HepG2 (cell line): ENCODE measurements around the gene NTN3. TPM values are rescaled to one million over a fixed set of nuclear protein-coding genes. Genes with fewer than 3 reads are reported as not detected.

Experiments
- CBX5 ChIP-seq: sonication (generic); formaldehyde crosslinking; IDR thresholded peaks from 2 replicates; pipeline ENCODE4 v1.4.0; 2020; ENCODE audit warnings: missing genetic modification reagents, borderline replicate concordance
- CENPX ChIP-seq: sonication (generic); formaldehyde crosslinking; IDR thresholded peaks from 2 replicates; pipeline ENCODE4 v1.9.0; 2021; ENCODE audit warnings: mild to moderate bottlenecking, missing genetic modification reagents, moderate library complexity
- HMG20B ChIP-seq: conservative IDR thresholded peaks from 2 replicates; pipeline ENCODE4 v1.6.1; 2016; ENCODE audit warnings: missing genetic modification reagents, missing compliant biosample characterization
- KDM3A ChIP-seq: IDR thresholded peaks from 2 replicates; pipeline ENCODE4 v1.6.1; 2018; ENCODE audit warnings: low read depth, missing compliant biosample characterization
- SMARCC2 ChIP-seq: fragments of 450-650 bp; IDR thresholded peaks from 2 replicates; pipeline ENCODE4 v1.6.1; 2017; ENCODE audit warnings: antibody characterized with exemption, mild to moderate bottlenecking
- SNAI1 ChIP-seq: sonication (generic); formaldehyde crosslinking; IDR thresholded peaks from 2 replicates; pipeline ENCODE4 v1.5.0; 2020; ENCODE audit warnings: mild to moderate bottlenecking, missing genetic modification reagents, borderline replicate concordance
- ZFP41 ChIP-seq: sonication (generic); formaldehyde crosslinking; IDR thresholded peaks from 2 replicates; pipeline ENCODE4 v1.4.0; 2020; ENCODE audit warnings: mild to moderate bottlenecking, missing genetic modification reagents, borderline replicate concordance
- ZKSCAN5 ChIP-seq: sonication (generic); formaldehyde crosslinking; IDR thresholded peaks from 2 replicates; pipeline ENCODE4 v1.5.1; 2020; ENCODE audit warnings: mild to moderate bottlenecking, missing genetic modification reagents
- ZNF30 ChIP-seq: sonication (generic); formaldehyde crosslinking; IDR thresholded peaks from 2 replicates; pipeline ENCODE4 v1.5.0; 2020; ENCODE audit warnings: mild to moderate bottlenecking, missing genetic modification reagents
- ZNF563 ChIP-seq: sonication (generic); formaldehyde crosslinking; IDR thresholded peaks from 2 replicates; pipeline ENCODE4 v1.8.0; 2022; ENCODE audit warnings: mild to moderate bottlenecking, moderate library complexity, missing genetic modification reagents
- ZNF577 ChIP-seq: sonication (generic); formaldehyde crosslinking; IDR thresholded peaks from 2 replicates; pipeline ENCODE4 v1.4.0; 2020; ENCODE audit warnings: mild to moderate bottlenecking, low read depth, missing genetic modification reagents, borderline replicate concordance
- ZNF772 ChIP-seq: sonication (generic); formaldehyde crosslinking; IDR thresholded peaks from 2 replicates; pipeline ENCODE4 v1.5.0; 2020; ENCODE audit warnings: mild to moderate bottlenecking, missing genetic modification reagents
- polyA plus RNA-seq, 8 experiments: library from polyadenylated mRNA; depleted of rRNA in 3 of 8; stranded (reverse) in 7 of 8; unstranded in 1 of 8; fragments of >200 nt; fragmentation: Illumina TruSeq in 4 of 8; extraction: Trizol in 4 of 8; gene quantifications; 2 replicates each; pipeline versions ENCODE4 v1.2.1 to v1.2.3, GENCODE V29; 2011 to 2016; ENCODE audit warnings: low read depth in 4 of 8, missing spikeins in 1 of 8, mixed read lengths in 1 of 8; ENCODE audit not compliant: insufficient read depth in 1 of 8
- total RNA-seq, 5 experiments: library from RNA; depleted of rRNA; stranded (reverse); fragments of >200 nt; fragmentation: Illumina TruSeq; extraction: Trizol; gene quantifications; 2 replicates each; pipeline ENCODE4 v1.2.3, GENCODE V29; 2016; ENCODE audit warnings: low read depth in 1 of 5
- TF ChIP-seq, protein P1 (sequence below): sonication (generic); formaldehyde crosslinking; IDR thresholded peaks from 2 replicates; pipeline ENCODE4 v1.4.0; 2020; ENCODE audit warnings: low read depth, missing genetic modification reagents
- TF ChIP-seq, protein P2 (sequence below): sonication (generic); formaldehyde crosslinking; IDR thresholded peaks from 2 replicates; pipeline ENCODE4 v1.4.0; 2020; ENCODE audit warnings: missing genetic modification reagents, borderline replicate concordance
- TF ChIP-seq, protein P3 (sequence below): sonication (generic); formaldehyde crosslinking; IDR thresholded peaks from 2 replicates; pipeline ENCODE4 v1.4.0; 2020; ENCODE audit warnings: low read depth, mild to moderate bottlenecking, missing genetic modification reagents
- TF ChIP-seq, protein P4 (sequence below): sonication (generic); formaldehyde crosslinking; conservative IDR thresholded peaks from 2 replicates; pipeline ENCODE4 v1.8.0; 2022; ENCODE audit warnings: low read depth, missing genetic modification reagents
- TF ChIP-seq, protein P5 (sequence below): IDR thresholded peaks from 2 replicates; pipeline ENCODE4 v1.6.1; 2016; ENCODE audit warnings: mild to moderate bottlenecking

Gene NTN3
- total and polyA plus RNA-seq, 2 of the 13 experiments (the other 11 are each of a cell fraction or from before 2014, with no cell fraction given): 0.09 to 0.20 TPM

DNA sequence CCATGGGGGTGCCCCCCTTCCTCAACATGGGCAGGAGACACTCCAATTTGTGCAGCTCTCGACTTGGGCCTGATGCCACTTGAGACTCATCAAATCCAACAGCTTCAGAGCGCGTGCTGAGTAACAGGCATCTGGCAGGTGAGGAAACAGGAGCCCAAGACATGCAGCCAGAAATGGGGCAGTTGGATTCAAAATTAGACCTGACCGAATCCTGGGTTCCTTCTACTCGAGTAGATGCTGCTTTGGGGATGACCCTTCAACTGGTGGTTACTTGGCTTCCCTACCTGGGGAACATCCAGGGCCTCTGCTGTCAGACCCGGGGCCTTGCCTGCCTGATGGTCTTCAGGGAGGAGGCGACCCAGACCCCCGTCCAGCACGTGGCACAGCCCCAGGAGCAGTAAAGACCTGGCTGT, 488 bp upstream of the NTN3 start (continued):
- TF ChIP-seq, protein P1, sequence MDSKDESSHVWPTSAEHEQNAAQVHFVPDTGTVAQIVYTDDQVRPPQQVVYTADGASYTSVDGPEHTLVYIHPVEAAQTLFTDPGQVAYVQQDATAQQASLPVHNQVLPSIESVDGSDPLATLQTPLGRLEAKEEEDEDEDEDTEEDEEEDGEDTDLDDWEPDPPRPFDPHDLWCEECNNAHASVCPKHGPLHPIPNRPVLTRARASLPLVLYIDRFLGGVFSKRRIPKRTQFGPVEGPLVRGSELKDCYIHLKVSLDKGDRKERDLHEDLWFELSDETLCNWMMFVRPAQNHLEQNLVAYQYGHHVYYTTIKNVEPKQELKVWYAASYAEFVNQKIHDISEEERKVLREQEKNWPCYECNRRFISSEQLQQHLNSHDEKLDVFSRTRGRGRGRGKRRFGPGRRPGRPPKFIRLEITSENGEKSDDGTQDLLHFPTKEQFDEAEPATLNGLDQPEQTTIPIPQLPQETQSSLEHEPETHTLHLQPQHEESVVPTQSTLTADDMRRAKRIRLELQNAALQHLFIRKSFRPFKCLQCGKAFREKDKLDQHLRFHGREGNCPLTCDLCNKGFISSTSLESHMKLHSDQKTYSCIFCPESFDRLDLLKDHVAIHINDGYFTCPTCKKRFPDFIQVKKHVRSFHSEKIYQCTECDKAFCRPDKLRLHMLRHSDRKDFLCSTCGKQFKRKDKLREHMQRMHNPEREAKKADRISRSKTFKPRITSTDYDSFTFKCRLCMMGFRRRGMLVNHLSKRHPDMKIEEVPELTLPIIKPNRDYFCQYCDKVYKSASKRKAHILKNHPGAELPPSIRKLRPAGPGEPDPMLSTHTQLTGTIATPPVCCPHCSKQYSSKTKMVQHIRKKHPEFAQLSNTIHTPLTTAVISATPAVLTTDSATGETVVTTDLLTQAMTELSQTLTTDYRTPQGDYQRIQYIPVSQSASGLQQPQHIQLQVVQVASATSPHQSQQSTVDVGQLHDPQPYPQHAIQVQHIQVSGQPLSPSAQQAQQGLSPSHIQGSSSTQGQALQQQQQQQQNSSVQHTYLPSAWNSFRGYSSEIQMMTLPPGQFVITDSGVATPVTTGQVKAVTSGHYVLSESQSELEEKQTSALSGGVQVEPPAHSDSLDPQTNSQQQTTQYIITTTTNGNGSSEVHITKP (CRISPR knock-in tag): no peak
- TF ChIP-seq KDM3A (no peak), CBX5 (CRISPR knock-in tag) (no peak), ZNF772 (CRISPR knock-in tag) (no peak), ZNF577 (CRISPR knock-in tag) (no peak), ZFP41 (CRISPR knock-in tag) (no peak), ZNF30 (CRISPR knock-in tag) (no peak), SNAI1 (CRISPR knock-in tag) (no peak), ZKSCAN5 (CRISPR knock-in tag) (no peak), ZNF563 (CRISPR knock-in tag) (no peak), SMARCC2 (no peak), CENPX (CRISPR knock-in tag) (no peak), HMG20B (no peak)
- TF ChIP-seq, protein P2, sequence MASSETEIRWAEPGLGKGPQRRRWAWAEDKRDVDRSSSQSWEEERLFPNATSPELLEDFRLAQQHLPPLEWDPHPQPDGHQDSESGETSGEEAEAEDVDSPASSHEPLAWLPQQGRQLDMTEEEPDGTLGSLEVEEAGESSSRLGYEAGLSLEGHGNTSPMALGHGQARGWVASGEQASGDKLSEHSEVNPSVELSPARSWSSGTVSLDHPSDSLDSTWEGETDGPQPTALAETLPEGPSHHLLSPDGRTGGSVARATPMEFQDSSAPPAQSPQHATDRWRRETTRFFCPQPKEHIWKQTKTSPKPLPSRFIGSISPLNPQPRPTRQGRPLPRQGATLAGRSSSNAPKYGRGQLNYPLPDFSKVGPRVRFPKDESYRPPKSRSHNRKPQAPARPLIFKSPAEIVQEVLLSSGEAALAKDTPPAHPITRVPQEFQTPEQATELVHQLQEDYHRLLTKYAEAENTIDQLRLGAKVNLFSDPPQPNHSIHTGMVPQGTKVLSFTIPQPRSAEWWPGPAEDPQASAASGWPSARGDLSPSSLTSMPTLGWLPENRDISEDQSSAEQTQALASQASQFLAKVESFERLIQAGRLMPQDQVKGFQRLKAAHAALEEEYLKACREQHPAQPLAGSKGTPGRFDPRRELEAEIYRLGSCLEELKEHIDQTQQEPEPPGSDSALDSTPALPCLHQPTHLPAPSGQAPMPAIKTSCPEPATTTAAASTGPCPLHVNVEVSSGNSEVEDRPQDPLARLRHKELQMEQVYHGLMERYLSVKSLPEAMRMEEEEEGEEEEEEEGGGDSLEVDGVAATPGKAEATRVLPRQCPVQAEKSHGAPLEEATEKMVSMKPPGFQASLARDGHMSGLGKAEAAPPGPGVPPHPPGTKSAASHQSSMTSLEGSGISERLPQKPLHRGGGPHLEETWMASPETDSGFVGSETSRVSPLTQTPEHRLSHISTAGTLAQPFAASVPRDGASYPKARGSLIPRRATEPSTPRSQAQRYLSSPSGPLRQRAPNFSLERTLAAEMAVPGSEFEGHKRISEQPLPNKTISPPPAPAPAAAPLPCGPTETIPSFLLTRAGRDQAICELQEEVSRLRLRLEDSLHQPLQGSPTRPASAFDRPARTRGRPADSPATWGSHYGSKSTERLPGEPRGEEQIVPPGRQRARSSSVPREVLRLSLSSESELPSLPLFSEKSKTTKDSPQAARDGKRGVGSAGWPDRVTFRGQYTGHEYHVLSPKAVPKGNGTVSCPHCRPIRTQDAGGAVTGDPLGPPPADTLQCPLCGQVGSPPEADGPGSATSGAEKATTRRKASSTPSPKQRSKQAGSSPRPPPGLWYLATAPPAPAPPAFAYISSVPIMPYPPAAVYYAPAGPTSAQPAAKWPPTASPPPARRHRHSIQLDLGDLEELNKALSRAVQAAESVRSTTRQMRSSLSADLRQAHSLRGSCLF (CRISPR knock-in tag): no peak
- TF ChIP-seq, protein P3, sequence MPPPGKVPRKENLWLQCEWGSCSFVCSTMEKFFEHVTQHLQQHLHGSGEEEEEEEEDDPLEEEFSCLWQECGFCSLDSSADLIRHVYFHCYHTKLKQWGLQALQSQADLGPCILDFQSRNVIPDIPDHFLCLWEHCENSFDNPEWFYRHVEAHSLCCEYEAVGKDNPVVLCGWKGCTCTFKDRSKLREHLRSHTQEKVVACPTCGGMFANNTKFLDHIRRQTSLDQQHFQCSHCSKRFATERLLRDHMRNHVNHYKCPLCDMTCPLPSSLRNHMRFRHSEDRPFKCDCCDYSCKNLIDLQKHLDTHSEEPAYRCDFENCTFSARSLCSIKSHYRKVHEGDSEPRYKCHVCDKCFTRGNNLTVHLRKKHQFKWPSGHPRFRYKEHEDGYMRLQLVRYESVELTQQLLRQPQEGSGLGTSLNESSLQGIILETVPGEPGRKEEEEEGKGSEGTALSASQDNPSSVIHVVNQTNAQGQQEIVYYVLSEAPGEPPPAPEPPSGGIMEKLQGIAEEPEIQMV: no peak
- TF ChIP-seq, protein P4, sequence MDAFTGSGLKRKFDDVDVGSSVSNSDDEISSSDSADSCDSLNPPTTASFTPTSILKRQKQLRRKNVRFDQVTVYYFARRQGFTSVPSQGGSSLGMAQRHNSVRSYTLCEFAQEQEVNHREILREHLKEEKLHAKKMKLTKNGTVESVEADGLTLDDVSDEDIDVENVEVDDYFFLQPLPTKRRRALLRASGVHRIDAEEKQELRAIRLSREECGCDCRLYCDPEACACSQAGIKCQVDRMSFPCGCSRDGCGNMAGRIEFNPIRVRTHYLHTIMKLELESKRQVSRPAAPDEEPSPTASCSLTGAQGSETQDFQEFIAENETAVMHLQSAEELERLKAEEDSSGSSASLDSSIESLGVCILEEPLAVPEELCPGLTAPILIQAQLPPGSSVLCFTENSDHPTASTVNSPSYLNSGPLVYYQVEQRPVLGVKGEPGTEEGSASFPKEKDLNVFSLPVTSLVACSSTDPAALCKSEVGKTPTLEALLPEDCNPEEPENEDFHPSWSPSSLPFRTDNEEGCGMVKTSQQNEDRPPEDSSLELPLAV (CRISPR knock-in tag): no peak
- TF ChIP-seq, protein P5, sequence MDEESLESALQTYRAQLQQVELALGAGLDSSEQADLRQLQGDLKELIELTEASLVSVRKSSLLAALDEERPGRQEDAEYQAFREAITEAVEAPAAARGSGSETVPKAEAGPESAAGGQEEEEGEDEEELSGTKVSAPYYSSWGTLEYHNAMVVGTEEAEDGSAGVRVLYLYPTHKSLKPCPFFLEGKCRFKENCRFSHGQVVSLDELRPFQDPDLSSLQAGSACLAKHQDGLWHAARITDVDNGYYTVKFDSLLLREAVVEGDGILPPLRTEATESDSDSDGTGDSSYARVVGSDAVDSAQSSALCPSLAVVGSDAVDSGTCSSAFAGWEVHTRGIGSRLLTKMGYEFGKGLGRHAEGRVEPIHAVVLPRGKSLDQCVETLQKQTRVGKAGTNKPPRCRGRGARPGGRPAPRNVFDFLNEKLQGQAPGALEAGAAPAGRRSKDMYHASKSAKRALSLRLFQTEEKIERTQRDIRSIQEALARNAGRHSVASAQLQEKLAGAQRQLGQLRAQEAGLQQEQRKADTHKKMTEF (CRISPR knock-in tag): no peak
